Measurements from ENCODE around the gene ABLIM2.

The ABLIM2 gene

DNA sequence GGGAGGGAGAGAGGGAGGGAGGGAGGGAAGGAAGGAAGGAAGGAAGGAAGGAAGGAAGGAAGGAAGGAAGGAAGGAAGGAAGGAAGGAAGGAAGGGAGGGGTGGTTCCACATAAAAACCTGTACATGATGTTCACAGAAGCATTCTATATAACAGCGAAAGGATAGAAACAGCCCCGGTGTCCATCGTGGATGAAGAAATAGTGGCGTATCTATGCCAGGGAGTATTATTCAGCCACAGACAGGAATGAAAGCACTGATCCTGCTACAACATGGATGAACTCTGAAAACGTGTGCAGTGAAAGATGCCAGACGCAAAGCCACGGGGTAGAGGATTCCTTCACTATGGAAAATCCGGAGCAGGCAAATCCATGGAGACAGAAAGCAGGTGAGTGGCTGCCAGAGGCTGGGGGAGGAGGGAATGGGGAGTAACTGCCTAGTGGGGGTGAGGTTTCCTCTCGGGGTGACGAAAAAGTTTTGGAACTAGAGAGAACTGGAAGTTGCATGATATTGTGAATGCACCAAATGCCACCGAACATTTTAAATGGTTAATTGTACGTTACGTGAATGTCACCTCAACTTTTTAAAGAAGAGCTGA, 92.2 kb downstream of the ABLIM2 start:
- DNase-seq = no peak

DNA sequence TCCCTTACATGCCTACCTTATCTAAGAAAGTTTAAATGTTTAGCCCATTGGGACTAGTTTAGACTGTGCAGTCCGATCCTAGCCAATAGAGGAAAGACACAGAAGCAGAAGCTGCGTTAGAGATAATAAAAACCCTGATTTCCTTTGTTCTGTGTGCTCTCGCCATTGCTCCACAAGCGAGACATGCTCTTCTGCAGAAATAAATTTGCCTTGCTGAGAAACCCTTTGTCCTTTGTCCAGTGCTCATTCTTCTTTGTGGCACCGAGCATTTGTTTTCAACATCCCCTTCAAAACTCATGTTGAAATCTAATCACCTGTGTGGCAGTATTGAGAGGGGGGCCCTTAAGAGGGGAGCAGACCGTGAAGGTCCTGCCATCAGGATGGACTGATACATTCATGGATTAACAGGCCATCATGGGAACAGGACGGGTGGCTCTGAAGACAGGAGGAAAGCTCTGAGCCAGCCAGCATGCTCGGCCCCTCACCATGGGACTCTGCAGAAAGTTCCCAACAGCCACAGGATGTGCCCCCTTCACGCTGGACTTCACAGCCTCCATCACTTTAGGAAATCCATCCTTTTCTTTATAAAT, 94.5 kb downstream of the ABLIM2 start:
- DNase-seq = no peak

GRCh38 chr4:8061573-8061972, 97.0 kb downstream of the ABLIM2 start:
- DNase-seq = no peak

DNA sequence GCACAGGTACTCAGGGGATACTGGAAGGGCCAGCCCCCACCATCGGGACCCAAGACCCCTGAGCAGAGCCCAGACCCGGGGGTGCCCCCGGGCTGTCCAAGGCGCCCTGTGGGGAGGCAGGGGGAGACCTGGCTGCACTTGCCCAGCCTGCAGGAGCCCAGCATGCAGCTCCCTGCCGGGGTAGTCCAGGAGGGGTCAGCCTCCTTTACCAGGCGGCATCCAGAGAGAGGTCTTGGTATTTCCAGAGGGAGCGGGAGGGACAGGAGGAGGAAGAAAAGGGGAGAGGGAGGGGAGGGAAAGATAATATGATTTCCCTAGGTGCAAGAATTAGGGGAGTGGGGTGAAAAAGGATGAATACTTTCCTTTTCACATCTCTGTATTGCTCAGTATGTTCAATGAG, 97.5 kb downstream of the ABLIM2 start:
- DNase-seq = no peak

- no peak for DNase-seq
Measured at GRCh38 chr4:8060632-8061031, 98.0 kb downstream of the ABLIM2 start.

DNA sequence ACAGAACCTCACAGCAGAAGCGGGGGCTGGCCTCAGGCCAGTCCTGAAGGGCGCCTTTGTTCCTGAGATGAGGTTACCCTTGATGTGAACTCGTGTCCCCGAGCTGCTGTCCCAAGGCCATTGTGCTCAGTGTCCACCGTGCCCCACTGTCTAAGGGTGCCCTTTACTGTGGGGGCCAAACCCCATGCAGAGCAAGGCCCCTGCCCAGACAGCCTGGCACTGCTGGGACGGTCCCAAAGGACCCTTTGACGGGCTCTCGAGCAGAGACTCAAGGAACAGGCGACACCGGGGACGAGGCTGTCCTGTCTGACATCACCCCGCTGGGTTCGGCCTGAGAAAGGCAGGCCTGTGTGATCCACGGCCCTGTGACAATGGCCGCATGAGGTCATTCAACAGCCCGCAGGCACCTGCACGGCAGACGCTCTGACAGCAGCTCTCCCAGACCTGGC, 100.6 kb downstream of the ABLIM2 start:
- no peak for DNase-seq

DNA sequence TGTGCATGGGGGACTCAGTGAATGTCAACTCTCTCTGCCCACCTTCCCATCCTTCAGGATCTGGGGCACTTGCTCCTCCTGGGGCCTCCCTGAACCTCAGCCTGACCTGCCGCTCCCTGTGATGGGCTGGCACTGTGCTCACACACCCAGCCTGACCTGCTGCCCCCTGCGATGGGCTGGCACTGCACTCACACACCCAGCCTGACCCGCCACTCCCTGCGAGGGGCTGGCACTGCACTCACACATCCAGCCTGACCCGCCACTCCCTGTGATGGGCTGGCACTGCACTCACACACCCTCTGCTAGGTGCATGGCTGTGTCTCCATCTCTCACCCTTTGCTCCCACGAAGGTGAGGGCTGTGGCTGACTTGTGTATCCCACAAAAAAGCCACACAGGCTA, 103.4 kb downstream of the ABLIM2 start:
- DNase-seq = no peak

DNA sequence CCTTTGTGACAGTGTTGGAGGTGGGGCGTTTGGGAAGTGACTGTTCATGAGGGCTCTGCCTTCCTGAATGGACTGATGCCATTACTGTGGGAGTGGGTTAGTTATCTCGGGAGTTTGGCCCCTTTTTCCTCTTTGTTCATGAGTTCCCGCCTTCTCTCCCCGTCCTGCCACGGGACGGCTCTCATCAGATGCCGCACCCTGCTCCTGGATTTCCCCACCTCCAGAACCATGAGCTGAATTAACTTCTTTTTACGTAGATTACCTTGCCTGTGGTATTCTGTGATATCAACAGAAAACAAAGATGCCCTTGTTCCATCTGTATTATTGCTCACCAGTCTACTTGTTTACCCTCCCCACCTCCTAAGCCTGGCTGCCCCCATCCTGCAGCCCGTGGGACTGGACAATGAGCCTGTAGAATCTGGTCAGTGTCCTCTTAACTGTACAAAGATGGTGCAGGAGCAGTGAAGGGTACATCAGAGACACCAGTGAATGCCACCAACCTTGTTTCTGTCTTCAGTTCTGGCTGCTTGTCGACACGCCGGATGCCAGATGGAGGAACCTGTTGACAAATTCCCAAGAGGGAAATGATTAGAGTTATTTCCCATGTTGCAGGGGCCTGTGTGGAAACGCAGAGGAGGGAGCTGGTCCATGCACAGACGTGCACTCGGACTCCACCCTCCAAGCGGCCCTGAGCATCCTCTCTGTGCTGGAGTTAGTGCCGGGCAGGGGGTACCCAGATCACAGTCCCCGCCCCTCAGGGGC, 104.7 kb downstream of the ABLIM2 start:
- no peak for DNase-seq

DNA sequence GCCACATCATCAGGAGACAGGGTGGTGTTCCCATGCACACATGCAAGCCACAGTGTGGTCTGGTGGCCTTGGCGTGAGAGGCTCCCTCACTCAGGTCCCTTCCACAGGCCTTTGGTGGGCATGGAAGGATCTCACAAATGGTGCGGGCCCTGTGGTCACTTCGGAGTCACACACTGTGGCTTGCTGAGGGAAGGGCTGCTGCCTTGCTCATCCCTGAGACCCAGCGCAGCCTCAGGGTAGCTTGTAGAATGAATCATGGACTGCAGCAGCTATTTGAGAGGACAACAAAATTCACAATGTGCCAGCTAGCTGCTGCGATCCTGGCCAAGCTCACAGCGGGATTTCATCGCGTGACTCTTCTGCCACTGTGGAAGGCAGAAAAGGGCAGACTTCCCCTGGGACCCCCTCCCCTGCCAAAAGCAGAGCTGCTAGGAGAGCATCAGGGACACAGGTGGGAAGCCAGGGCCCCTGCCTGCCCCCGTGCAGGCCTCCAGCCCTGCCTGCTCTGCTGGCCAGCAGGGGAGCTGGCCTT, 106.4 kb downstream of the ABLIM2 start:
- no peak for DNase-seq

DNA sequence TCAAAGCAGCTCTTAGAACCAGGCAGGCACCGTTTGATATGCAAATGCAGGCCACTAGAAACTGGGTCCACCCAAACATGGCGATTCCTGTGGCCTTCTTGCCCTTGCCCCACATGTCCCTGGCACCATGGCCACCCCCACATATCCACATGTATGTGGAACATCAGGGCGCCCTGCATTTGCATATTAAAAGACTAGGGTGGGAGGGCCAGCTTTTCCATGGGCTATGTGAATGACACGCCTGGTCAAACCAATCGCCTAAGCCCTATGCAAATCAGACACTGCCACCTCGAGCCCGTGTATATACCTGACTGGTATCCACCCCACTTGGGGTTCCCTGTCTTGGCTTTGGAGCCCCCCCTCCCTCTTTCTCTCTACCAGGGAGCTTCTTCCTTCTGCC, 107.0 kb downstream of the ABLIM2 start:
- DNase-seq = no peak

DNA sequence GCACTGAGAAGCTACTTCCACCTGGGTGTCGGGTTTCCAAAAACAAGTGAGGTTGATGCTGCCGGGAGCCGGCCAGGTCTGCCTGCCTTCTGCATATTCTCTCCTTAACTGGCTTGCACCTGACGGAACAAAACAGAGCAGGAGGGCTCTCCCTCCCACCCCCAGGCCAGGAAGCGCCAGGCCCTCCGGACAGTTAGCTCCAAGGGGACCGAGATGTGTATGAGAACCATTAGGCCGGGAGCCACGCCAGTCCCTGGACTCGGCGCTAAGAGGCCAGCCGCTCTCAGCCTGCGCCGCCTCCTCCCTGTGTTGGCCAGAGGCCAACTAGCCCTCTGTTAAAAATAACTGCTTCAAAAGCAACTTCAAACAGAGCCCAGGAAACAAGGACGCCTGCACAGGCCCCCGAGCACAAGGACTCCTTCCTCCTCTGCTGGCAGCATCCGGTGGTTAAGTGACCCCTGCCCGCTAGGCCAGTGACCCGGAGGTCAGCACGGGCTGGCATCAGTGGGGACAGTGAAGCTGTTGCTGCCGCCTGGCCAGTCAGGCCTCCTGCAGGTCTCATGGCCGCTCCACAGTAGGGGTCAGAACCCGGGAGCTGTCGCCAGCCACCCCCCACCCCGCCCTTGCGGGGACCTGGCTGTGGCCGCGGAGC, 107.9 kb downstream of the ABLIM2 start:
- DNase-seq = no peak

DNA sequence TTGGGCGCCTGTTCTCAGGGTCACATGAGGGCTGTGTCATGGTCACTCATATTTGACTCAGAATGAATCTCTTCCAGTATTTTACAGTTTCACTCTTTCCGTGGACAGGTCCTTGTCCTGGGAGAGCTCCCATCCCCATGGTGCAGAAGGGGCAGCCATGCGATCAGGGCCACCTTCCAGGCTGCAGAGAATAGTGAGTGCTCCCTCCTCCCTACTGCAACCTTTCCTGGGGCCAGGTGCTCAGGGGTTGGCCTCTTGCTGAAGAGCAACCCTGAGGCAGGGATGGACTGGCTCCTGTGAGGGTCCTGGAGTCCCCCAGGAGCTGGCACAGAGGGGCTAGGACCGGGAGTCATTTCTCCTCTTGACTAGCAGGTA, 108.4 kb downstream of the ABLIM2 start:
- no peak for DNase-seq

DNA sequence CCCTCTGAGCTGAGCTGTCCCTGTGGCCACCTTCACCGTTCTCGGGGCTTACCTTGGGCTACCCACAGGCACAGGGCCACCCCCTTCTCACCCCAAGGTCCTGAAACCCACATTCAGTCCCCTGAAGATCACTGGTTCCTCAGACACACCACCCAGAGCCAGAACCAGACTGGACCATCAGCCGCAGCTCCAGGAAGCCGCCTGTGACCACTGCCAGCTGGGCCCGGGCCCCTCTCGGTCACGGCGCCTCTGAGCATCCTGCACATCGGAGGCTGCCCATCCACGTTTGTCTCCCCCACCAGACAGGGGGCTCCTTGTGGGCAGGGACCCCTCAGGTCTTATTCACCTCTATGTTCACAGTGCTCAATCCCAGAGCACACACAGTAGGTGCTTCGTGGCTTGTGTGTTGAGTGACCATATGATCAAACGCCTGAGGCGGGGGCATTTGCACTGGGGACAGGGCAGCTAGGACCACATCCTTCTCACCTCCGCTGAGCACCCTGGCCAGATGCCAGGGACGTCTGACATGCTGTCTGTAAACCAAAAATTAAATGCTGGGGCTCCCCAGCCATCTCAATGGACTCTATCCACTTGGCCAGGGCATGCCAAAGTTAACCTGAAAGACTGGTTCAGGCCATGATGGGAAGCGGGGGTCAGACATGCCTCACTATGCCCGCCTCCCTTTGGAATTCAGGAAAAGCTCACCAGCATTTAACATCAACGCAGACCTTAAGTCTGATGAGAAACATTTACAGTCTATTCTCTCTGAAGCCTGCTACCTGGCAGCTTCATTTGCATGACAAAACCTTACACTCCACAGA, 109.5 kb downstream of the ABLIM2 start:
- no peak for DNase-seq

GRCh38 chr4:8047837-8048678, 110.6 kb downstream of the ABLIM2 start:
- no peak for DNase-seq

- DNase-seq = no peak
Measured at GRCh38 chr4:8046925-8047541, 111.6 kb downstream of the ABLIM2 start.

GRCh38 chr4:8045909-8046308, 112.7 kb downstream of the ABLIM2 start:
- no peak for DNase-seq

GRCh38 chr4:8044699-8045098, 113.9 kb downstream of the ABLIM2 start:
- no peak for DNase-seq

DNA sequence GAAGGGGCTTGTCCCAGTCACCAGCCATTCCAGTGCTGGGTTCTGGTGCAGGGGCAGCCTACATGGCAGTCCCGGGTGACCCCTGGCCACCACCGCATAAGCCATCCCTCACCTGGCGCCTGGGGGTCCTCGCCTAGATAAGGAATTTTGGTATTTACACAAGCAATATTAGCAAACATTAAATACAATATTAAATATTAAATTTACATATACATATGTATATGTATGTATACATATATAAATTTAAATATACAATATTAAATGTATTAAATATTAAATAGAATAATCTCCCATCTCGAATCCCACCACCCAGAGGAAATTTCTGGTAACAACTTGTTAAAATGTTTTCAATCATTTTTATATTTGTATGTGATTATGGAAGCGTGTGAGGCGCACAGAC, 114.4 kb downstream of the ABLIM2 start:
- no peak for DNase-seq

- no peak for DNase-seq
Measured at GRCh38 chr4:8043596-8043995, 115.0 kb downstream of the ABLIM2 start.

- no peak for DNase-seq
Measured at GRCh38 chr4:8041868-8042267, 116.7 kb downstream of the ABLIM2 start.

GRCh38 chr4:8041172-8041571, 117.4 kb downstream of the ABLIM2 start:
- no peak for DNase-seq

All from activated CD4-positive, CD25-positive, alpha-beta regulatory T cell (primary cell).